Measurements from ENCODE around the gene GYPE.
"Not testable (repeated sequence)": the region's sequence is repeated elsewhere in the genome, so short reads cannot be mapped to it uniquely, and the experiment has no call there.

GYPE gene

GRCh38 chr4:143905440-143905839 is at the start of gene GYPE:
GYPE (minus strand) TSS chr4:143905559; CDS start chr4:143905507, 52 bp downstream.
- not testable (repeated sequence) for DNase-seq

DNA sequence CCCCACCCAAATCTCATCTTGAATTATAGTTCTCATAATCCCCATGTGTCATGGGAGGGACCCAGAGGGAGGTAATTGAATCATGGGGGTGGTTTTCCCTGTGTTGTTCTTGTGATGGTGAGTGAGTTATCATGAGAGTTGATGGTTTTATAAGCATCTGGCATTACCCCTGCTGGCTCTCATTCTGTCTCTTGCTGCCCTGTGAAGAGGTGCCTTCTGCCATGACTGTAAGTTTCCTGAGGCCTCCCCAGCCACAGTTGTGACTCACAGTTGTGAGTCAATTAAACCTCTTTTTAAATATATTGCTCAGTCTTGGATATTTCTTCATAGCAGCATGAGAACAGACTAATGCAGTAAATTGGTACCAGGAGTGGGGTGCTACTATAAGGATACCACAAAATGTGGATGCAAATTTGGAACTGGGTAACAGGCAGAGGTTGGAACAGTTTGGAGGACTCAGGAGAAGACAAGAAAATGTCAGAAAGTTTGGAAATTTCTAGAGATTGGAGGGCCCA is 46.2 kb upstream of the GYPE start:
- not testable (repeated sequence) for DNase-seq

- DNase-seq = not testable (repeated sequence)
Observed at GRCh38 chr4:143950967-143951366, 45.6 kb upstream of the GYPE start.

- not testable (repeated sequence) for DNase-seq
Observed at GRCh38 chr4:143950185-143950584, 44.8 kb upstream of the GYPE start.

DNA sequence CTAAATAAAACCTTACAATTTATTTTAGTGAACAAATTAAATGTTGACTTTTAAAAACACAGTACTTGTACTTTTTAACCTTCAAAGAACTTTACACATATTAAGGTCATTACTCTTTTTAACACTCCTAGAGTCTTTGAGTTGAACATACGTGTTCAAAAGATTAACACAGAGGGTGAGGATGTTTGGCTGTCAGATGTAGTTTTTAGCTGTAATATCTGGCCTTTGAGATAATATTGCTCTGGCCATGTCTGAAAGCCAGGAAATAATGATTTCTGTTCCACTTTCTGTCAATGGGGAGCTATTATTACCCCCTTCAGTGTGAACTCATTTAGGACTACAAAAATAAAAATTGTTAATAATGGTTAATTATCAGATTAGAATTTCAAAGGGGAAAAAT is 42.1 kb upstream of the GYPE start:
- DNase-seq = not testable (repeated sequence)

DNA sequence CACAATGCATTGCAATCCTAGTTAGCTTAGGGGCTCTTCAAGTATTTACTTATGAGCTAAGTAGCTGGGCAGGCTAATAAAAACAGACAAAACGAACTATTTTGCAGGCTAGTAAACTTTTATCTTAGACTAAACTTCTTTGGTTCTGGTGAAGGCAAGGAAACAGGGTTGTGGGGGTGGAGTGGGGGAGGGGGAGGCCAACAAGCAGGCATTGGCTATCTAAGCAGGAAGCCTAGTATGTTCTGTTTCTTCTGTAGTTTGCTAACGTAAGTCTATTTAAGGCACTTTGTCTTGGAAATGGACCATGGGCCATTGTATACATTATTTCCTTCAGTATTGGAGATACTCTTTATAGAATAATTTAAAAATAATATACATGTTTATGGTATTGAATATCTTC is 35.3 kb upstream of the GYPE start:
- DNase-seq = not testable (repeated sequence)

DNA sequence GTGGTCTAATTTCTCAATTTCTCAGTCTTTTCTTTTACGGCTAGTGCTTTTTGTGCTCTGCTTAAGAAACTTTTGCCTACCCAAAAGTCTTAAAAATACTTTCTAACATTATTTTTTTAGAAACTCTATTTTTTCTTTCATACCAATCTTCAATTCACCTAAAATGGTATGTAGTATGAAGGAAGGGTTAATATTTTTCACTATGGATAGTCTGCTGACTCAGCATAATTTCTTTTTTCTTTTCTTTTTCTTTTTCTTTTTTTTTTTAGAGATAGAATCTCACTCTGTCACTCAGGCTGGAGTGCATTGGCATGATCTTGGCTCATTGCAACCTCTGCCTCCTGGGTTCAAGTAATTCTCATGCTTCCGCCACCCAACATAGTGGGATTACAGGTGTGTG is 34.2 kb upstream of the GYPE start:
- no peak for DNase-seq

- DNase-seq = not testable (repeated sequence)
Observed at GRCh38 chr4:143938890-143939289, 33.5 kb upstream of the GYPE start.

- no peak for DNase-seq
Observed at GRCh38 chr4:143921181-143921580, 15.8 kb upstream of the GYPE start.

DNA sequence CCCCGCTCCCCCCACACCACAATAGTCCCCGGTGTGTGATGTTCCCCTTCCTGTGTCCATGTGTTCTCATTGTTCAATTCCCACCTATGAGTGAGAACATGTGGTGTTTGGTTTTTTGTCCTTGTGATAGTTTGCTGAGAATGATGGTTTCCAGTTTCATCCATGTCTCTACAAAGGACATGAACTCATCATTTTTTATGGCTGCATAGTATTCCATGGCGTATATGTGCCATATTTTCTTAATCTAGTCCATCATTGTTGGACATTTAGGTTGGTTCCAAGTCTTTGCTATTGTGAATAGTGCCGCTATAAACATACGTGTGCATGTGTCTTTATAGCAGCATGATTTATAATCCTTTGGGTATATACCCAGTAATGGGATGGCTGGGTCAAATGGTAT is 11.1 kb upstream of the GYPE start:
- not testable (repeated sequence) for DNase-seq

DNA sequence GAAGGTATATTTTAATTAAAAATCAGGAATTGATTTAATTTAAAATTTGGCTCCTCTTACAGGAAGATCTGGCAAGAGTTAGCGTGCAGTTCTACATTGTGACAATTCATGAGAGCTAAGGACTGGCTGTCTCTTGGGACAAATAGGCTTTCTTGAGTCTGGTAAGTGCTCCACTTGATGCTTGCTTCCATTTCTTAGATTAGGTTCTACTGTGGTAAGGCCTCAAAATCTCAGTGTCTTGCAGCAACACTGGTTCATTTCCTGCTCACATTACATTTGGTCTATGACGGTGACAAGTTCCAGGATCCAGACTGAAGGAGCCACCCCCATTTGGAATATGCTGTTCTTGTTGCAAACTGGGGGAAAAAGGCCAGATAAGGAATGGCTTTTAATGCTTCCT is 7.1 kb upstream of the GYPE start:
- DNase-seq = not testable (repeated sequence)

- not testable (repeated sequence) for DNase-seq
Observed at GRCh38 chr4:143911528-143912417, 6.4 kb upstream of the GYPE start.

GRCh38 chr4:143910906-143911305 is 5.5 kb upstream of the GYPE start:
- not testable (repeated sequence) for DNase-seq

DNA sequence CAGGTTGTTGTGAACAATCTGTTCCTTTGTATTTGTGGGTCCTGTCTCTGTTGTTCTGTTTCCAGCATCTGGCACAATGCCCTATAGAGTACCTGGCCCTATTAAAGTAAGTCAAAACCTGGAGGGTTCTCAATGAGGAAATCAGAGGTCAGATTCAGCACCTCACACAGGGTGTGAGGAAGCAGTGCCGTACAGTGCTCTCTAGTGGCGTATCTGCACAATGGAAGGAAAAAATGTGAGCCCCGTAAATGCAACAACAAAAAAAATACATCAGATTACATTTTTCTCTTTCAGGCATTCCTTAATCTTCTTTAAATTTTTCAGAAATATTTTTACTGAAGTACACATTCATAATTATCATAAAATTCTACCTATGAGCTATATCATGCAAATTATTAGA is 2.5 kb upstream of the GYPE start:
- not testable (repeated sequence) for DNase-seq

GRCh38 chr4:143904431-143904830 is 928 bp downstream of the GYPE start:
- not testable (repeated sequence) for DNase-seq

- not testable (repeated sequence) for DNase-seq
Observed at GRCh38 chr4:143890323-143890722, 15.0 kb downstream of the GYPE start.

DNA sequence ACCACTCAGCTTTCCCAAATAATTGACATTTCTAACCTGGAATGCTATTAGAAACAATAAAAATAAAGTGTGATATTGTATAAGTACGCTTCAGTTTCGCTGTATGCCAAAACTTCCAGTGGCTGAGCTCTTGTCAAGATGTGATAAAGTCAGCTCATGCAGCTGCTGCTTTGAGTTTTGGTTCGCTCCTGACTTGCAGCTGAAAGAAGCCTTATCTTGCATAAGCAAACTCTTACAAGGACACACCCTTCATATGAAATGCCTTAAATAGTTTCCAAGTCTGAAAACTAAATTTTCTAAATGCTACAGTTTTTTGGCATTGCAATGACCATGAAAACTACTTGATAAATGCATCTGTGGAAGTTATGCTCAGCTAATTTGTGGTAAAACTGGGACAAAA is 17.2 kb downstream of the GYPE start:
- not testable (repeated sequence) for DNase-seq

DNA sequence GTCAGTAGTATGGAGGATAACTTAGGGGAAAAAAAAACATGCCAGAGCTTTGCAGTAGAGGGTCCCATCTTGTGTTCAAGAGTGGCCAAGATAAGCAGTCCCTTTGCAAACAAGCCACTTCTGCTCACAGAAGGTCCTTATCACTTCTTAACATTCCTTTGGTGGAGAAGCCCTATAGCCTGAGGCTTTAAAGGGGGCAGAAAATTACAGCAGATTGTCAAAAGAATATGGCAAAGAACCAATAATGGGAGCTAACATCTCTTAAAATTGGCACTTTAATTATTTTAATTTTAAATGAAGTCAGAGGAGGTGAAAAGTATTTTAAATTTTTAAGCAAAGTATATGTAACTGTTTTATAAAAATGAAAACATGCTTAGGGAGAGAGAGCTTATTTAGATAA is 20.4 kb downstream of the GYPE start:
- not testable (repeated sequence) for DNase-seq

- no peak for DNase-seq
Observed at GRCh38 chr4:143883529-143883928, 21.8 kb downstream of the GYPE start.

GRCh38 chr4:143882892-143883291 is 22.5 kb downstream of the GYPE start:
- DNase-seq = no peak

GRCh38 chr4:143879561-143879960 is 25.8 kb downstream of the GYPE start:
- DNase-seq = not testable (repeated sequence)

GRCh38 chr4:143875357-143875756 is 30.0 kb downstream of the GYPE start:
- not testable (repeated sequence) for DNase-seq

GRCh38 chr4:143870523-143871268 is 34.7 kb downstream of the GYPE start:
- not testable (repeated sequence) for DNase-seq

DNA sequence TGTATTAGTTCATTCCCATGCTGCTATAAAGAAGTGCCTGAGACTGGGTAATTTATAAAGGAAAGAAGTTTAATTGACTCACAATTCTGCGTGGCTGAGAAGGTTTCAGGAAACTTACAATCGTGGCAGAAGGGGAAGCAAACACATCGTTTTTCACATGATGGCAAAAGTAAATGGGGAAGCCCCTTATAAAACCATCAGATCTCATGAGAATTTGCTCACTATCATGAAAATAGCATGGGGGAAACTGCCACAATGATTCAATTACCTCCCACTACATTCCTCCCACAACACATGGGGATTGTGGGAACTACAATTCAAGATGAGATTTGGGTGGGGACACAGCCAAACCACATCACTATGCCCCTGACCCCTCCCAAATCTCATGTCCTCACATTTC is 35.4 kb downstream of the GYPE start:
- DNase-seq = not testable (repeated sequence)

Data from activated effector memory CD4-positive, alpha-beta T cell treated with Interleukin-2 at 50 U/mL for 16 hours (primary cell).